HG02610 (cell line): ENCODE measurements around the gene TLE4.
"Not testable (repeated sequence)": the region's sequence is repeated elsewhere in the genome, so short reads cannot be mapped to it uniquely, and the experiment has no call there.

Experiments used
- ATAC-seq: cut with Tn5 transposase; IDR thresholded peaks from one replicate; pipeline ENCODE4 v1.9.1; 2021; ENCODE audit warnings: mild to moderate bottlenecking, moderate library complexity; ENCODE audit not compliant: unreplicated experiment

Gene TLE4

DNA sequence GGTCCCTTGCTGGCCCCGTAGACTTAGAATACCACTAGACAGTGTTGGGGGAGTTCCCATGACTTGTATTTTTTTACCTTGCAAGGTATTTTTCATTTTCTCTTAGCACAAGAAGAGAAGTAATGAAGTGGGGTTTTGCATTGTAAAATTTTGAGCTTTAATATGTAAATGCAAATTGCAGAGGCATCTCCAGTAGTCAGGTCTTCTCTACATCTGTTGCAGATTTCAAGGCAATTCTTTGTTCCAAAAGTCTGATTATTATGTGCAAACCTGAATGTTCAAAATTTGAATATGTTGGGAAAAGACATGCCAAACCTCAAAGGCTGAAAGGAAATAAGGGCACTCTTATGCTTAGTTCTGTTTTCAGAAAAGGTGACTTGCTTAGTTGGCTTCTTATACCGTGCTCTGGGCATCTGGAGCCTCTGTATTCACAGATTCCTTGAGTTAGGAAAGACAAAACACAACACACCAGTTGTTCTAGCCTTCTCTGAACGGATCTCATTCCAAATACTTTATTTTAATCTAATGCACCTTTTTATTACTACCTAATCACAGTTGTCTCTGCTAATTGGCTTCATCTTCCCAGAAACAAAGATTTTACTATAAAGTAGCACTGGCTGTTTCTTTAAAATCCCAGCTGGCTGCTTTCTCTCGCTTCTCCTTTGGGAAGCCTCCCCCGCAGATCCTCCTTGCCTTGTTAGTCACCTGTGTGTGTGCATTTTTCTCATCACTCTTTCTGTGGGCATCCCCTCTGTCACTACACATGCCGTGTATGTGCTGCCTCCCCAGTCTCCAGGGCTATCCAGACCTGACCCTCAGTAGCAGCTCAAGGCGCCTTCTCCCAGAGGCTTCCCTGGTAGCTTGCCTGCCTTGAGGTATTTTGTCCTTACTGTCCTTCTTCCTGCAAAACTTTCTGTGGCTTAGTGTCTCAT is 138.2 kb downstream of the TLE4 start:
- ATAC-seq = no peak

DNA sequence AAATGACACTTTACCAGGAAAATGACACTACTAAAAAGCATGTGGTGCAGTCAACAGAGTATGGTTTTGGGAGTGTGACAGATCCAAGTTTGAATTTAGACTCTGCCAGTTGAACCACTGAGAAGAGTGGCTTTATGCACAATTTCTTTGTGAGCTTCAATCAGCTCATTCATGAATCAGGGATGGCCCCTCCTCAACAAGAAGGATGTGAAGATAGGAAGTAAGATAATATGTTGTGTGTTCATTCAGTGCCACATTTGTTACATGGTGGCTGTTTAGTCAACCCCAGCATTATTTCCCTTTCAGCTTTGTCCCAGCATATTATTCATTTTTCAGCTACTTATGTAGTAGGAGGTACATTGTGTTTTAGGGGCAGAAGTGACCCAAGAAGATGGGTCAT is 140.1 kb downstream of the TLE4 start:
- ATAC-seq = no peak

DNA sequence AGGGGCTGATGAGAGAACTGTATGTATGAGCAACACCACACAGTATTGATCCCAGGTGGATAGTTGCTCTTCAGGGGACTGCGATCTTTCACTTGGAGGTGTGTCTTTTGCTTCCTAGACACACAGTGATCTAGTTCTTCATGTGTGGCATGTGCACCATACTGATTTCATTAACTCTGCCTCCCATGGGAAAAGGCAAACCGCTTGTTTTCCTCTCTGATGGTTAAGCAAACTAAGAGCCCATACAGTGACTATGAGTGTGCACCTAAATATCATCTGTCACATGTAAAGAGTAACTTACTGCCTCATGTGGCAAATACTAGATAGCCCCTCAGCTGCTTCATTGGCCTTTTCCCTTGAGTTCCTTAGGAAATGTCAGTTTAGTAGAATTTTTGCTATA is 147.3 kb downstream of the TLE4 start:
- ATAC-seq = no peak

DNA sequence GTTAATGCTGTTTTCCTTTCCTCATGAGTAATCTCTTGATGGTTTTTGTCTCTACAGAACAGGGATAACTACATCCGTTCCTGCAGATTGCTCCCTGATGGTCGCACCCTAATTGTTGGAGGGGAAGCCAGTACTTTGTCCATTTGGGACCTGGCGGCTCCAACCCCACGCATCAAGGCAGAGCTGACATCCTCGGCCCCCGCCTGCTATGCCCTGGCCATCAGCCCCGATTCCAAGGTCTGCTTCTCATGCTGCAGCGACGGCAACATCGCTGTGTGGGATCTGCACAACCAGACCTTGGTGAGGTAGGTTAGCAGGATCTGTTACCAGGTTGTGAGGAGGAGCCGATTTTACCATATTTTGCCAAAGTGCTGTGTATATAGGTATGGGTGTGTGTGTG is 148.2 kb downstream of the TLE4 start:
- no peak for ATAC-seq

DNA sequence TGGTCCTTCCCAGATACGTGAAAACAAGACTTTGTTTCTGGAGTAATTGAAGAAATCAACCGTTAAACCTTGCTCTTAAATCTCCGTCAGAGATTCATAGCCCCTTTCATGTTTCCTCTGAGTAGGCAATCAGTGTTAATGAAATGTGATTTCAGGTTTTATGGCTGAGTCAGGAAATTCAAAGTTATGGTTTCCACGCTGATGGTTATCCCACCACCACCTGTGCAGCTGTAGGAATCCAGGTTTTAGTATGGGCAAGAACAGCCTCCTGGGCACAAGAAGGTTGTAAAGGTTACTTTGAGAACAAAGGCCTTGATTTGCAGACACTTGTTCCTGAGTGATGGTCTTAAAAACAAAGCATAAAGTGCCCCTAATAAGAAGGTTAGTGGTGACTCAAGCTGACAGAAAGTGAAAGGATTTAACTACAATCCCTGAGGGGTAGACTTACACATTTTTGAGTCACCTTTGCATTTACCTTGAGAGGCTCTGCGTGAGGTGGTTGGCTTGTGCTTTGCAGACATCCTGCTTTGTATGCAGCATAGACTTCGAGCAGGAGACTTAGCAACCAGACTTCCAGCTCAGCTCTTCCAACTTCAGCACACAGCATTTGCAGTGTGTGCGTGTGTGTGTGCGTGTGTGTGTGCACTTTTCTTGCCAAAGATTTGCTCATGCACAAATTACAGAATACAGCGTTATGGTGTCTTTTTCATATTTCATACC is 159.6 kb downstream of the TLE4 start:
- ATAC-seq = peak; percentile 95

DNA sequence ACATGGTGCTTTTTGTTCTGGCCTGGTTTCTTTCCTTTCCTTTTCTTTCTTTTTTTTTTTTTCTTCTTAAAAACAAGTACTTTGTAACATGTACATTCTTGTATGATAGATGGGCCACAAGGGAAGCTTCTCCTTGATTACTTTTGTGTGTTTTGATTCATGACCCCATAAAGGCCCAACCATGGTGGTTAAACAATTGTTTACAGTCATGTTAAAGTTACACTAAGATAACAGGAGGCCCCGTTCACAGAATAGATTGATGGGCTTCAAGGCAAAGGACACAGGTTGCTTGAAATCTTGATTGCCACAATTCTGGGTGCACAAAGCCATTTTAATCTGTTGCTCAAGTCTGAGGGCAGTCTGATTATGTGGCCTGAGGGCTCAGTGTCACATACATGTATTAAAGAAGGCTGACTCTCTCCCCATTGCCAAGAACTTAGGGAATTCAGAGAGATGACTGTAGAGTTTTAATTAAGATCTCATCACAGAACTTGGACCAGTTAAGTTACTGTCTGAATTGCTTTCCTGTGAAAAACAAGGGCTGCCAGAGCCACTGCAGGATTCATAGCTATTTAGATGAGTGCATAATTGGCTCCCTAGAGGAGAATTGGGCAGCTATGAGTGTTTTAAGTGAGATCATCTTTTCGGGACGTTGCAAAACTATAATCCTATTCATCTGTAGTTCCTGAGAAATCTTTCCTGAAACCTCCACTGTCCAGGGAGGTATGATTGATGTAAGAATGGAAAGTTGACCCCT is 163.4 kb downstream of the TLE4 start:
- ATAC-seq = no peak

DNA sequence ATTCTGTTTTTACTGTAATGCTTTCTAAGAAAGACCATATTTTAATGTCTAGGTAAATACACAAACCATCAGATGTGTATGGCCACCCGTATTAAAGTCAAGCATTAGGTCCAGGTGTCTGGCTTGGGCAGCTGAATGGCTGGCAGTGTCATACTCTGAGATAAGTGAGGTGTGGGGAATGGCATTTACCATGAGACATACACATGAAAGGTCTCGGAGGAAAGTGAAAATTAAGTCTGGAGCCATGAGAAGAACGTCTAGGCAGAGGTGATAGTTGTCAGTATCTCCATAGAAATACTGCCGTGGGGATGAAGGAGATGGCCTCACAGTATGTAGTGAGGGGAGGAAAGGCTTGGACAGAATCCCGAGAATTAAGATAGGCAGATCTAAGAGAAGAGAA is 164.3 kb downstream of the TLE4 start:
- ATAC-seq = no peak

DNA sequence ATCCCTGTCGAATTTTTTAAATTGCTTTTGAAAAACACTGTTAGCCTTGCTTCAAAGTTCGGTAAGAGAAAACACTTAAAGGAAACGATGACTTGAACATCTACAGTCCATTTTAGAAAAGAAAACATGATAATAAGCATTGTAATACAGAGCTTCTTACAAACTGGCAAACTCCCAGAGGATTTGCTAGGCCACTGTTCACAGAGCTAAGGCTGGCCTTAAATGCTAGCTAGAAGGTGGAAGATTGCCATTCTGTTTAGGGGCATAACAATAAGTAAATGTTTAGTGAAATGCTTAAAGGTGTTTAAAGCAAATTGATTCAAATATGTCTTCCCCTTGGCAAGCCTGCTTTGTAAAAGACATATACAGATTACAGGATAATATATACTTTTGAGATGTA is 169.6 kb downstream of the TLE4 start:
- no peak for ATAC-seq

DNA sequence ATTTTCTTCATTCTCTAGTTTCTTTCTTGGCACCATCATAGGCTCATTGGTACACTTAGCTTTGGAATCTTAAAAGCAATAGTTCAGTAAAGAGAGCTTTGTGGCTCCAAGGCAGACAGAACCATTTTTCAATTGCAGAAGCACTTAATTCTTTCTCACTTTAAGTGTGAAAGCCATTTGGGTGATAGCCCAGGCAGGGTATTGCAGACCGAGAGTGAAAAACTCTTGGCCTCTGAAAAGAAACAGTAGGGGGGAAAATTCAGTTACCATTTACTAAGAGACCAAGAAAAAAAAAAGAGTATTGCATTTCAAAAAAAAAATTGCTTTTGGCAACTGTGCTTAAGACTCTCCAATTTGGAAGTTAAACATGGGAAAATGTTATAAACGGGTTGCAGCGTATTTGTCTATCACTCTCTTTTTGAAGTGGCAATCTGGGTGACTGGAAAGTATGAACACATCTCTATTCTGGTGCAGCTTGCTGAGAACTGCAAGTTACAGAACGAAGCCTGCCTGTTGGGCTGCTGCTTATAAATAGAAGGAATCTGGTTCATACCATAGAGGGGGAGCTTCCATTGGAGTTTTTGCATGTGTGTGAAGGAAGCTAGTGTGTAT is 170.5 kb downstream of the TLE4 start:
- ATAC-seq = no peak

DNA sequence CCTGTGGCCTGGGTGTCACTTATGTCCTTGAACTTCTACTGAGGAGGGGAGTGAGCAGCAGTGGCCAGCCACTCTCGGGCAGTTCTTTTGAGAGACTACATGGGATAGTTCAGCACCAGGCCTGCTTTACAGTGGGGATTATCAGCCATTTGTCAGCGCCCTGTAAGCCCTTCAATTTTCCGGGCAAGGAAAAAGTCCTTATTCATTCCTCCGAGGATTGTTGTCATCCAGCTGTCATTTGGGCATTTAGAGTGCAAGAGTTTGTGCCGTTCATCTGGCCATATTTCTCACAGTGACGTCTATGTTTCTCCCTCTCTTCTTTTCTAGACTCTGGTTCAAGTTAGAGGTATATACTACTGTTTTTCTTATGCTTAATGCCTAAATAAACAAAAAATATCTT is 172.8 kb downstream of the TLE4 start:
- no peak for ATAC-seq

DNA sequence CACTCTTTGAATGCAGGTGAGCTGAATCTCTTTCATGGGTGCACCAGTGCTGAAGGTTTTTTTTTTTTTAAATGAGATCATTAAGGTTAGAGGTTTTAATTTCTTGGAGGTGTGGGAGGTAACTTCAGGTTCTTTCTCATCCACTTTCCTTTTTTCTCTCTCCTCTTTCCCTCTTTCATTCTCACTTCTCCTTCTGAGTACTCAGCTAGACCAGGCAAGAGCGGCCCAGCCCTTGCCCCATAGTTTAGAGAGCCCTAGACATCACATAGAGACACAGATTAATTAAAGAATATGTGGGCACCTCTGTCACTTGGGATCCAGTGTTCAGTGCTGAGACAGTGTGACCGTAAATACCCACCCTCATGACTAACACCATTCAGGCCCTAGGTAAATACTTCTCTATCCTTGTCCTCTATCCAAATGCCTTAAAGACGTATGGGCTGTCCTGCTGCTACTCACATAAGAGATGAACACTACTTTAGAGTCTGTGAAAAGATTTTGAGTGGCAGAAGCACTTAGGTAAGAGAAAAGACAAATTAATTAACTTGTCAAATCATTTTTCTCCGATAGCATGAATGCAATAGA is 174.1 kb downstream of the TLE4 start:
- no peak for ATAC-seq

DNA sequence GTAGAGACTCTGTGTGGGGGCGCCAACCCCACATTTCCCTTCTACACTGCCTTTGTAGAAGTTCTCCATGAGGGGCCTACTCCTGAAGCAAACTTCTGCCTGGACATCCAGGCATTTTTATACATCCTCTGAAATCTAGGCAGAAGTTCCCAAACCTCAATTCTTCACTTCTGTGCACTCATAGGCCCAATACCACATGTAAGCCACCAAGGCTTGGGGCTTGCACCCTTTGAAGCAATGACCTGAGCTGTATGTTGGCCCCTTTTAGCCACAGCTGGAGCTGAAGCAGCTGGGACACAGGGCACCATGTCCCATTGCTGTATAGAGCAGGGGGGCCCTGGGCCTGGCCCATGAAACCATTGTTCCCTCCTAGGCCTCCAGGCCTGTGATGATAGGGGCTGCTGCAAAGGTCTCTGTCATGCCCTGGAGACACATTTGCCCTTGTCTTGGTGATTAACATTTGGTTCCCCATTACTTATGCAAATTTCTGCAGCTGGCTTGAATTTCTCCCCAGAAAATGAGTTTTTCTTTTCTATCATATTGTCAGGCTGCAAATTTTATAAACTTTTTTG is 180.2 kb downstream of the TLE4 start:
- not testable (repeated sequence) for ATAC-seq

DNA sequence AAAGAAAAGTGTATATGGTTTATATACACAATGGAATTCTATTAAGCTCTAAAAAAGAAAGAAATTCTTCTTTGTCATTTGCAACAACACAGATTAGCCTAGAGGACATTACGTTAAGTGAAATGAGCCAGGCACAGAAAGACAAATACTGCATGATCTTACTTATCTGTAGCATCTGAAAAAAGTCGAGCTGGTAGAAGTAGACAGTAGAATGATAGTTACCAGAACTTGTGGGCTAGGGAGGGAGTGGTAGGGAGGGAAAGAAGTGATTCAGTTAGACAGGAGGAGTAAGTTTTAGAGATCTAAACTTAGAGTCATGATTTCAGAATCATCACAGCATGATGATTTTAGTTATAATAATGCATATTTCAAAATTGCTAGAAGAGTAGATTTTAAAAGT is 184.6 kb downstream of the TLE4 start:
- no peak for ATAC-seq

DNA sequence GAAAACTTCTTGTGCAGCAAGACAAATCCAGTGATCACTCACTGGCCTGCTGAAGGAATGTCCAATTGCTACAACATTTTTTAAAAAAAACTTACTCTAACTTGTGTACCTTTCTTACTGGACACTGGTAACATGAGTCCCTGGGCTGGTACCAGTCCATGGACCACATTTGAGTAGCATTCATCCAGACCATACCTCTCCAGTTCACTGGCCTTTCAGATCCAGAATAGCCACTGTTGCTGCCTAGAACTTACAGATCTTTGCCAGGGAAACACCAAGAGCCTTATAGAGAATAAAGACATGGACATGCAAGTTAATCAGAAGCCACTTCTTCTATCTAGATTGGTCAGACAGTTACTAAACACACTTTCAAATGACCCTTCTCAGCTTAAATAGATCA is 185.3 kb downstream of the TLE4 start:
- no peak for ATAC-seq

DNA sequence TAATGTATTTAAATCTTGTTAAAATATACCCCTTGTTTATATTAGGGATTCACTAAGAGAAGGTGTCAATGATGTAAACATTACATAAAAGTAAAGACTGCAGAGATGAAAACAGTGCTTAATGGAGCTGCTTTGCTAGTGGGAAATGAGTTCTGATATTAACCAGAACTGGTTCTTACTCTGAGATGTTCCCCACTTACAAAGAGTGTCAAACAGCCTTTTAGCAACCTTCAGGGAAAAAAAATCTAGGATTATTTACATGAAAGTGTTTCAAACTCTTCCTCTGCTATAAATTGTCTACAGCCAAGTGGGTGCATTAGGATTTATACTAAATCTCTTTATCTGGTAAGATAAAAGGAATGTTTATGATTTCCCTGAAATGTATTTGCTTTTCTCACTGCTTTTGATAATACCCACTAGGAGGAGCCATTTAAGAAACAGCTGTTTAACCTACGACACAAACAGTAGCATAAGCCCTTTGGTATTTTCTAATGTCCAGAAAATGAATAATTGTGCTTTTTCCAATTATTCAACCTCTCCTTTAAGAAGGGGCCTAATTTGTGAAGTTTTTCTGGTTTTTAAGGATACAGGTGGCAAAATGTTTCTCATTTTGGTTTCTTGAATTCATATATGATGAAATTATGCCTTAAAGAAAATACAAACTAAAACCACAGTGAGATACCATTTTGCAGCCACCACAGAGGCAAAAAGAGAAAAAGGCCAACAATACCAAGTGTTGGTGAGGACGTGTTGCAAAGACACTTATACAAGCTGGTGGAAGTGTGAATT is 186.3 kb downstream of the TLE4 start:
- no peak for ATAC-seq

DNA sequence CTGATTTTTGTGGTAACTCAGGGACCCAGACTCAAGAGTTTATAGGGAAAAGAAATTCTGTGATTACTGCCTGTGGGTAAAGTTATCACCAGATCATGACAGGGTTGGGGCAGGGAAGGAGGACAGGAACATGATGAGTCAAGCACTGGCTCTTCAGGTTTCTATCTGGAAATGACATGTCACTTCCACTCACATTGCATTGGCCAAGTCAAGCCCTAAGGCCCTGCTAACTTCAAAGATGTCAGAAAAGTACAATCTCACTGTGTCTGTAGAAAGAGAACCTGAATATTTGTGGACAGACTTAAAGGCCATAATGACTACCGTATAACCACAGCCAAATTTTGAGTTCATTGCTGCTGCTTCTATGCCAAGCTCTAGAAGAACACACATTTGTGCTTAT is 187.7 kb downstream of the TLE4 start:
- peak; percentile 76 for ATAC-seq

DNA sequence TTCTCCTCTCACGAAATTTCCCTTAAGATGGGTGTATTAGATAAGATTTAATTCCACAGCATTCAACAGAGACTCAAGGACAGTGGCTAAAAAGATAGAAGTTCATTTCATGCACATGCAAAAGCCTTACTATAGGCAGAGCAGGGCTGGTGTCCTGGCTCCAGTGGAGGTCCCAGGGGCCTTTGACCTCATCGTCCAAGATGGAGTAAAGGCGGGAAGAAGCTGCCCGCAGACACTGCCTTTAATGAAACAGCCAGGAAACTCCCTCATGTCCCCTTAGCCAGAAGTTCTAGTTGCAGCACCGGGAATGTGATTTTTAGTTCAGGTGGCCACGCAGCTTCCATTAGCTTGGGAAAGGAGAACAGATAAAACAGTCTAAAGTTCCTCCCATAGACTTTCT is 190.3 kb downstream of the TLE4 start:
- ATAC-seq = no peak

DNA sequence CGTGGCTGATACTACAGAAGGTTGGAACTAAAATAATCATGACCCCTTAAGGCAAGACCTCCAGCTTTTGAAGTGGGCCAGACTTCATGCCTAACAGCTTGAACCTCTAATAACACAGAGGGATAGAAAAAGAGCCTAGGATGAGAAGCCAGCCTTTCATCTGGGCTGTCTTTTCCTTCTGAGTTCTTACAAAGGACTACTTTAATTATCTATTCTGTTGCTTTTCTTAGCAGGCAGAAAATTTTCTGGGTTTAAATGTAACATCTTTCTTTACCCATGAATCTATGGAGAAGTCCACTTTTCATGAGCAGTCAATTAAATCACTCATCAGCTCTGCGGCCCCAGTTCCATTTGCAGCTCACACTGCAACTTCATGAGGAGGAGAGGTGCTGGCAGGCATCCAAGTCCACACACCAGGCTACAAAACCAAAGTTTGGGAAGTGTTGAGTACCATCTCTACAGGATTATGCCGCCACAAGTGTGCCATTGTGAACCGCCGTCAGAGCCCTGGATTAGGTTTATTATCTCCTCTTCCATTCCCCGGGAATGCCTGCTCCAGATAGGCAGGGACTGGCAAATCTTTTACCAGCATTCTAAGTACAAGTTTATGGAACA is 192.0 kb downstream of the TLE4 start:
- ATAC-seq = no peak

DNA sequence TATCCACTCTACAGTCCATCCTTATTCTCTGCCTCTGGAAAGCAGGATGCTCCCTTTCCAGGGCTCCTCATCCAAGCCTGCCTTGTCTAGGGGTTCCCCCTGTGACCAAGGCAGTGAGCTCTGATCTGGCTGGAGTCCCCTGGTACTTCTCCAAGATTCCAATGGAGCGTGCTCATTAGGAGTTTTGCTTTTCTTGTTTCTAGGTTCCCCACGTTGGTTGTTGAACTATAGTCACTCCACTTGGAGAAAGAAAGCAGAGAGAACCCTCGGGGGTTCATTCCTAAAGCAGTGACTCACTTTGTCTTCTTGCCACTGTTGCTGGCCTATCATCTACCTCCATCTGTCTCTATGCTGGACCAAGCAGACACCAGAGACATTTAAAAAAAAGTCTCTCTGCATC is 192.6 kb downstream of the TLE4 start:
- no peak for ATAC-seq
